Inferior parietal cortex (tissue), 1 donor: ENCODE measurements around the gene ELOVL5.
"Not testable (repeated sequence)": the region's sequence is repeated elsewhere in the genome, so short reads cannot be mapped to it uniquely, and the experiment has no call there.

ENCODE experiments used
- DNase-seq: peaks from one replicate; pipeline ENCODE4 v3.0.0-alpha.2; 2016; ENCODE audit errors: extremely low spot score

The ELOVL5 gene

DNA sequence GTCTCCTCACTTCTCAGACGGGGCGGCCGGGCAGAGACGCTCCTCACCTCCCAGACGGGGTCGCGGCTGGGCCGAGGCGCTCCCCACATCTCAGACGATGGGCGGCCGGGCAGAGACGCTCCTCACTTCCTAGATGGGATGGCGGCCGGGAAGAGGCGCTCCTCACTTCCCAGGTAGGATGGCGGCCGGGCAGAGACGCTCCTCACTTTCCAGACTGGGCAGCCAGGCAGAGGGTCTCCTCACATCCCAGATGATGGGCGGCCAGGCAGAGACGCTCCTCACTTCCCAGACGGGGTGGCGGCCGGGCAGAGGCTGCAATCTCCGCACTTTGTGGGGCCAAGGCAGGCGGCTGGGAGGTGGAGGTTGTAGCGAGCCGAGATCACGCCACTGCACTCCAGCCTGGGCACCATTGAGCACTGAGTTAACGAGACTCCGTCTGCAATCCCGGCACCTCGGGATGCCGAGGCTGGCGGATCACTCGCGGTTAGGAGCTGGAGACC, 43.2 kb downstream of the ELOVL5 start:
- DNase-seq: not testable (repeated sequence)

DNA sequence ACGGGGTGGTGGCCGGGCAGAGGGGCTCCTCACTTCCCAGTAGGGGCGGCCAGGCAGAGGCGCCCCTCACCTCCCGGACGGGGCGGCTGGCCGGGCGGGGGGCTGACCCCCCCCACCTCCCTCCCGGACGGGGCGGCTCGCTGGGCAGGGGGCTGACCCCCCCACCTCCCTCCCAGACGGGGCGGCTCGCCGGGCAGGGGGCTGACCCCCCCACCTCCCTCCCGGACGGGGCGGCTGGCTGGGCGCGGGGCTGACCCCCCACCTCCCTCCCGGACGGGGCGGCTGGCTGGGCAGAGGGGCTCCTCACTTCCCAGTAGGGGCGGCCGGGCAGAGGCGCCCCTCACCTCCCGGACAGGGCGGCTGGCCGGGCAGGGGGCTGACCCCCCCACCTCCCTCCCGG, 43.8 kb downstream of the ELOVL5 start:
- not testable (repeated sequence) for DNase-seq

DNA sequence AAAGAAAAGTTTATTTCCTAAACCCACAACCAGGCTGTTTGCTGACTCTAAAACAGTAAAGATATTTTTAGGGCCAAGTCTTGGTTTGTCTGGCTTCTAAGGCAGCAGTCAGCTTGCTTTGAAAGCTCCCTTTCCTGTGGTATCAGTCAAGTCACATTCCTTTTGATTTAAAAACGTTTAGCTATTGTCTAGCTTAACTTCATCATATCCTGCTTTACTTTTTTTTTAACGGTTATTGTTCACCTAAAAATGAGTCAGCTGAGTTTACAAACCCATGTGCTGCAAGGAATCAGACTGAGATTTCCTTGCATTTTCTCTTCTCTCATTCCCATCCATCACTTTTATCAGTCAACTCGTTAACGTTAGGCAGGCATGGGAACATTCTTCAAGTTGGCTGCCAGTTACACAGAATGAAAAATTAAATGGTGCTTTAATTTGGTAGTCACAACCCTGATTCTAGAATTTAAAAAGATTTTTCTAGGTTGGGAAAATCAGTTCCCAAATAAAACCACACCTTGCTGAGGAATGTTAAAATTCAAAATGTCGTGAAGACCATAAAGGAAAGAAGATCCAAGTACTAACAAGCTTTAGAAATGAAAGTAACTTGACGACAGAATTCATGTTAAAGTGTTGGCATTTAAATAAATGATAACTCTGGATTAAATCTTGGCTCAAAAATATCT, 45.9 kb downstream of the ELOVL5 start:
- no peak for DNase-seq

DNA sequence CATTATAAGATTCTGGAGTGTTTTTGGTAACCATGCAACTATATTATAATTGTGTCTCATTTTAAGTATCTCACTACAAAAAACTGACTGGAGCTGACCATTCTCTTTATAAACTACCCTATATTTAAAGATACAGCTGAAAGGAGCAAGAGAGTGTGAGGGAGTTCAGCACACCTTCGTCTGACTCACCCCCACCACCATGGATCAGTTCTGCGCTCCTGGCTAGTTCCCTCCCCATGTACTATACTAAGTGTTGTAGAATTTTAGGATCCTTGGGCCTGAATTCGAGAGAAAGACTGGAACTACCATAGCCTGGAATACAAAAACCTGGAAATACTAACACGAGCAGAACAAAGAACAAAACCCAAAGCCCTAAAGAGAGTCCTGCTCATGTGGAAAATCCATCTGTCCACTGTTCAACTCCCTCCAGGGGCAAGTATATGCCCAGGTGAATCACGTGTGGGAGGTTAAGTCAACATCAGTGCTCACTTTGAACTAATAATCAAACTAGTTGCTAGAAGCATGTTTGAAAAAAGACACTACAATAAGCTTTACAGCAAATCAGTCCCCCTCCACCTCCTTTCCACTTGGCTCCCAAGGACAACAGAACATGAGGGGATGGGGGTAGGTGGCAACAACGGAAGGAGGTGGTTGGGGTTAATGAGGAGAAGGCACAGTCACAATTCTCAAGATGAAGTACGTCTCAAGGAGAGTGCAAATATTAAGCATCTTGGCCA, 46.8 kb downstream of the ELOVL5 start:
- DNase-seq: no peak

DNA sequence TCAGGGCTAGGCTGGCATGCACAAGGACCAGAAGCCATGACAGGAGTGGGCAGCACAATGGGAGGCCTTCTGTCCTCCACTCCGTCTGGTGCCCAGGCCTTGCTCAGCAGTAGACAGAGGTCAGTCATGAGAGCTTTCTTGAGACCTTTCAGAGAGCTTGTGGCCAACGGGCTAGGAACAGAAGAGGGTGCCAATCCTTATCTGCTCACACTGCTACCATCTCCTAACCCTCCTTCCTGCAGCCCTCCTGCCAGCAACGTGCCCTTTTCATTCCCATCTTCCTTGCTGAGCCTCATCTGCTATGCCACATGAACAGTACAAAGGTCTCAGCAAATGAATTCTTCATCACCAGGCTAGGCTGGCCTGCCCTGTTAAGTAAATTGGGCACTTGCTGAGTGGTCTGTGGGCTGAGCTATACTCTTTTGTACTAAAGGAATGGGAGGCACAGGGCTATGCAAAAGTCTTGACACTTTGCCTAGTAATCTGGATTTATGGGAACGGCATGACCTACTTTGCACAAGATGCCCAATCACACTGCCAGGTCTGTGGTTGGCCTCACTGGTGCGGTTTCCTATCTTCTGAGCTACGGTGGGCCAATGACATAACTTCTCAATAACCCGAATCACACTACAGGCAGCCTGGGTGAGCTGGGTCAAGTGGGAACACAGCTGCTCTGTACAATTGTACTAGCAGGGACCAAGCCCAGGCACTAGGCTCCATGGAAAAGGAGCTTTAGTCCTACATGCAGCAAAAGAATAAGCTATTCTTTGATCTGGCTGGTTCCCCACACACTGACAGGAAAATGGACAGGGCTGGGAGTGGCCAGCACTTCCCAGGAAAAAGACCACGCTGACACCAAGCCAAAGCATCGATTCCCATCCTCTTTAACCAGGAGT, 47.8 kb downstream of the ELOVL5 start:
- peak; percentile 55 for DNase-seq

DNA sequence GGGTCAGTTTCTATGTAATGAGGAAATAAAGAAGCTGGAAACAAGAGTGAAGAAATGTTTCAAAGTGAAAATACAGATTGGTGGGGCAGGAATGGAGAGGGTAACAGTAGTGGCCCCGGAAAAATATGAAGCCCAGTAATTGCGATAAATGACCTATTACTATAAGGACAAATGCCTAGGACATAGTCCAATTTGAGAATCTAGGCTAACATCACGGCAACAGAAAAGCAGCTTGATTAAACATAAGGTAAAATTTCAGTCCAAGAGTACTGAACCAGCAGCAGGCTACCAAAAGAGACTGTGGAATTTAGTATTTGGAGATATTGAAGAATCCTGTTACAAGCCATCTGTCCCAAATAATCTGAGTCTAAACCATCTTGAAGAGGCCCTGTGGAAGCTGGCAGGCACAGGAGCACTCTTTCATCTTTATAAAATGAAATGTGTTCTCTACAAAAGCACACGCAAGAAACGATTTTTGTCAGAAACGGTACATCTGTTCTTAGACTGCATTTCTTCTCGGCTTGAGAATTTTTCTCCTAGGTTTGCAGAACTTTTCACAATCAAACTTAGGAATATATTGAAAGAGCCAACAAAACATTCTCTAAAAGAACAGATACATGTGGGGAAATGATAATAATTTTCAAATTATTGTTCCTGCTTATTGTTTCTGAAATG, 49.3 kb downstream of the ELOVL5 start:
- DNase-seq: no peak

DNA sequence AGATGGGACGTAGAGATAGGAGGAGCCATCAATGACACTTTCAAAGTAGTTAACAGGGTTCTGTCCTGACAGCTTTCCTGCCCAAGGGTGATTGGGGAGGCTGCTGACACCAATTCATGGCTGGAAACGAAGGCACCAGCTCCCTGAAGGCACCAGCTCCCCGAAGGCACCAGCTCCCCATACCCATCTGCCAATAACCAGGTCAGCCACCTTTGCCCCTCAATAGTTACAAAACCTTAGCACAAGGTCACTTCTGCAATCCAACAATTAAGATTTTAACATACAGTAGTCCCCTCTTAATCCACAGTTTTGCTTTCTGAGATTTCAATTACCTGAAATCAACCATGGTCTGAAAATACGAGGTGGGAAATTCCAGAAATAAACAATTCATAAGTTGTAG, 51.7 kb downstream of the ELOVL5 start:
- DNase-seq: no peak

DNA sequence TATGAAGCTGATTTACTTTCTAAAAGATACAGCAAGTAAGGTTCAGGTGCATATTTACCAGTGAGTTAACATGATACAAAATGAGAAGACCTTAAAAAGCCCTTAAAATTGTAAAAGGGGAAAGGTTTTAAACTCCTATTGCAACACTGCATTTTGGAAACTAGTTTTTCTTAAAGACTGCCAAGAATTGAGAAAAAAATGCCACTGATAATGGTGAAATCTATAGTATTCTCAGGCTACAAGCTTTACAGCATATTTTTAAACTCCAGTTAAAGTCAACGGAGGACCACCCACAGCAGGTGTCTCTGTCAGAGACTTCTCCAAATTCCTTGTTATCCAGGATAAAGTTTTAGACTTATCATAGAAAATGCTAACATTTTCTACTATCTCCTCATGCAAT, 53.6 kb downstream of the ELOVL5 start:
- no peak for DNase-seq

DNA sequence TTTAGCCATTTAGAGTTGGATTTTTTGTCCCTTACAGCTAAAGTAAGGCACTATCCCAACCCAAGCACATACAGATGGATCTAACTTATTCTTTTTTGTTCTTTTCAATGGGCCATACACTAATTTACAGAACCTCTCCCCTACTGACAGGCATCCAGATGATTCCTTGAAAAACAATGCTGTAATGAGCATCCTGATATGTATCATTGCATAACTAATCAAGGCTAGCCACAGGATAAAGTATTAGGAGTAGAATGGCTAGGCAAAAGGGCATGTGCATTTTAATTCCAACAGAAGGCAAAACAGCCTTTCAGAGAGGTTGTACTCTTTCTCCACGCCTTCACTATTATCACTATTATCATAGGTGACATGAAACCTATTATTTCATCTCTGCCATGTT, 54.1 kb downstream of the ELOVL5 start:
- no peak for DNase-seq

DNA sequence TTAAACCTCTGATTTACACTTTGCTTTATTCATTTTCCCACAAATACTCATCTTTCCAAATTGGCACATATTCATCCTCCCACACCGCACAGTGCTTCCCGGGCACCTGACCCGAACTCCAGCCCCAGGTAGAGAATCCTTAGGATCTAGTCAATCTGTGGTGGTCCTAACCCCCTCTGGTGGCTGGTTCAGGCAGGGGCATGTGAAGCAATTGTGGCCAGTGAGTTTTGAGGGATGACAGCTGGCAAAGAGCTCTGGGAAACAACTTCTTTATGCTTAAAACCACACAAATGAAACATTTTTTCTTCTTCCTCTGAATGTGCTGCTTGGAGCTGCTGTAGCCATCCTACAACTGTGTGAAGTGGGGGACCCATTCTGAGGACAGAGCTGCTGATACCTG, 54.7 kb downstream of the ELOVL5 start:
- DNase-seq: no peak

DNA sequence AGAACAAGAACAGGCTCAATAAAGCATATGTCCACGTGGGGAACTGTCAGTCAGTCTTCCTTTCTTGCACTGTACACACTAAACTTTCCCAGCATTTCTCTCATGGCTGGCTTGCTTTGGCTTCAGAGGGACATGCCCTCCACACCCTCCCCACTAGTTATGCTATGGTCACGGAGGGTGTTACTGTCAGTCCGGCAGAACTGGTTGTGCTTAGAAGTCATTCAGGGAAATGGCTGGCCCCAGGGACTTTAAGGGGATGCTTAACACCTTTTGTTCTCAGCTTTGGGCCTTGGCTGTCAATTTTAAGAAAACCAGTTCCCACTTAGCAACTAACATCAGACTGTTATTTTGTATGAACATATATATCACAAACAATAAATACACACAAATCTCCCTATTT, 55.1 kb downstream of the ELOVL5 start:
- DNase-seq: no peak

DNA sequence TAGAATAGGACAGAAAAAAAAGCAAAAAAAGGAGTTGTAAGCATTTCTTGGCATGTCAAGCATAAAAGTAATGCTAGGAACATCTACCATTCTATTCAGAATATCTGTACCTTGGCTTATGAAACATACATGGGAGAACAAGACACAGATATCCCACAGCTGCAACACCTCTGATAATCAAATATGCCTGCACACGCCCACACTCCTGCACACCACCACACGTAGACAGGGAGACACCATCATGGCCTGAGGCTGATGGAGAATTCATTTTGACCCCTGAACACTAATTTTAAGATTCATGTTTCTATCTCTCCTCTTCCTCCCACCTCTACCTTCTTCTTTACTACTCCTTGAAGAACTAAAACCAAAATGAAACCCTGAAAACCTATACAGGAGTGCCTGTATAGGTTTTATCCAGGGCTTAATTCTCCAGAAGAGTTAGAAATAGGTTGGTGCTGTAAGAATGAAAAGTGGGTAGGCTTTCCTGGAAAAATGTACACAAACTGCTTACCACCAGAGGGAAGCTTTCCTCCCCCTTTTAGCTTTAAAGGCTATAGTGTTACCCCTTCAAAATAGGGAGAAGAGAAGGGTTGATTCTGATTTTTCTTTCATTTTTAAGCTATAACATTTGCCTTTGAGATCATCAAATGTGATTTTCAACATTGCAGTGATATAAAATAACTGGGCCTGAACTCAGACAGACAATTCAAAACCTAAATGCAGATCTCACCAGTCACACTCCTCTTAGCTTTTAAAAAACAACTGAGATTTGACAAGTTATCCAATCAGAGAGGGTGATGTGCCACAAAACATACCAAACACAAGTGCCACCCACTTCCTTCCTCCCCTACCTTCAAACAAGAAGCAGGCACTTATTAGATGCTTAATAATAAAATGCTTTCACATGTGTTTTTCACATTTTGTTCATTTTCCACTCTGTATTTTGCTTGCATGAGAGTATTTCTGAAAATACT, 57.9 kb downstream of the ELOVL5 start:
- DNase-seq: no peak

DNA sequence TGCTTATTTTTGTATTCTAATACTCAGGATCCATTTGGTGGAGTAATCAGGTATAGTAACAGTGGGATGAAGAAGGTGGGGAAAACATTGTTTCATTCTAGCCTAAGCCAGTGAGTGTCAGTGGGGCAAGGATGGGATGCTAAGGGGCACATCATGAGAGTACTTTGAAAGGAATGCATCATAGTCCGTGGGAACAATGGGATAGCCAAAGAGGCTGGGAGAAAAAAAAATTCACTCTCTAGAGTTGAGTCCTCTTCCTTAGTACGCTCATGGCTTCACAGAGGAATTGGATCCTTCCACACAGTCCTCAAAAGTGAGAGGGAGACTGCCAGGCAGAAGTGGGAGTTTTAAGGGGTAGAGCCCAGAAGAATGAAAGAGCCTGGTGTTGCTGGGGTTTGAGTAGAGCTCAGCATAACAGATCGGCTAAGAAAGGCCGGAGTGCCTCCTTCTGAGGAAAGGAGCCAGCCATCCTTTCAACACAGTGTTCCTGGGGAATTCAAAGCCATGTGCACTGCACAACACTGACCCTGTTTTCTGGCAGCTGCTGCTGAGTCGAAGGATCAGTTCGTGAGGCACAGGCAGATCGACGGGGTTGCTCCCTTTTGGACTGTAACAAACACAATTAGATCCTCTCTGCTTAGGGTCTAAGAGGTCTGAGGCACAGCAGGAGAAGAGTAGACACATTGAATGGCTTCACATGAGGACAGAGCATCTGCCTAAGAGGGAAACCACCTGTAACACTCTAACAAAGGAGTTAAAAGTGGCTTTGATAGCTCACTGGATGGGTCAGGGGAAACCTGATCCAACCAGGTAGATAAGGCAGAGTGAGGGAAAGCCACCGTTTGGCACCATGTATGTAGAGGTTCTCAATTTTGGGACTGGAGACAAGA, 61.2 kb downstream of the ELOVL5 start:
- no peak for DNase-seq

DNA sequence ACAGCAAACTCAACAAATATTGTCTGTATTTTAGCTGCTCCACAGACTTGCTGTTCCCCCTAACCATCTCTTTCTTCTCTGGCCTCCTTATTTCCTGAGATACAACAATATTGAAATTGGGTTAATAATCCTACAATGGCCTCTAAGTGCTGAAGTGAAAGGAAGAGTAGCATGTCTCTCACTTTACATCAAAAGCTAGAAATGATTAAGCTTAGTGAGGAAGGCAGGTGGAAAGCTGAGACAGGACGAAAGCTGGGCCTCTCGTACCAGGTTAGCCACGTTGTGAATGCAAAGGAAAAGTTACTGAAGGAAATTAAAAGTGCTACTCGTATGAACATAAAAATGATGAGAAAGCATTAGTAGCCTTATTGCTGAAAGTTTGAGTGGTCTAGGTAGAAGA, 63.8 kb downstream of the ELOVL5 start:
- no peak for DNase-seq

DNA sequence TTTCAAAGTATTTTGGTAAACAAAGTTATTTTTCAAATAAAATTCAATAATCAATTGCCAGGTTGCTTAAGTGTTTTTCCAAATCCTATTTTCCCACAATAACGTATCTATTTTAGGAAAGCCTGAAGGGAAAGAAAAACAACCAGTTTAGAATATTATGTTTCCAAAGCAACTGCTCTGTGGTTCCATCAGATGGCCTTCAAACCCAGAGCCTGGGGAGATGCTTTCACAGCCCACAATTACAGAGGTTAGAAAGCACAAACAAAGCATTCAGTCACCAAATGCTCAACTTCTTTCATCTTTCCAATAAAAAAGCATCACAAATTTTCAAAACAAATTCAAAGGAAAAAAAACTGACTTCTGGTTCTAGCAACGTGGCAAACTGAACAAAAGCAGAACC, 66.0 kb downstream of the ELOVL5 start:
- DNase-seq: no peak

DNA sequence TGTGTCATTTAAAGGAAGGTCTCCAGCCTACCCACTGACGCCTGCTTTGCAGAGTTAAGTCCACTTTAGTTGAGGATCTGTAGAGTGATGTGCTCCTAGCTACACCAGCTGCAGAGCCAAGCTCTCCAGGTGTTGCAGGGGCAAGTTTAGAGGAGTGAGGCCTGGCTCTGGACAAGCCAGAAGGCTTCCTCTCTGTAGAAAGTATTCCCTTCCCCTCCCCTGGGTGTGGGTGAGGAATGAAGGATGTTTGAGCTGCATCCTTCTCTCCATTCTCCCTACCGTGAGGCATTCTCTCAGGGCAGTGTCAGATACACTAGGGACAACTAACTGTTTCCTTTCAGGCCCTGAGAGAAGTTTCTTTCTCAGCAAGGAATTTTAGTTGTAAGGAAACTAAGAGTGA, 66.5 kb downstream of the ELOVL5 start:
- DNase-seq: no peak

DNA sequence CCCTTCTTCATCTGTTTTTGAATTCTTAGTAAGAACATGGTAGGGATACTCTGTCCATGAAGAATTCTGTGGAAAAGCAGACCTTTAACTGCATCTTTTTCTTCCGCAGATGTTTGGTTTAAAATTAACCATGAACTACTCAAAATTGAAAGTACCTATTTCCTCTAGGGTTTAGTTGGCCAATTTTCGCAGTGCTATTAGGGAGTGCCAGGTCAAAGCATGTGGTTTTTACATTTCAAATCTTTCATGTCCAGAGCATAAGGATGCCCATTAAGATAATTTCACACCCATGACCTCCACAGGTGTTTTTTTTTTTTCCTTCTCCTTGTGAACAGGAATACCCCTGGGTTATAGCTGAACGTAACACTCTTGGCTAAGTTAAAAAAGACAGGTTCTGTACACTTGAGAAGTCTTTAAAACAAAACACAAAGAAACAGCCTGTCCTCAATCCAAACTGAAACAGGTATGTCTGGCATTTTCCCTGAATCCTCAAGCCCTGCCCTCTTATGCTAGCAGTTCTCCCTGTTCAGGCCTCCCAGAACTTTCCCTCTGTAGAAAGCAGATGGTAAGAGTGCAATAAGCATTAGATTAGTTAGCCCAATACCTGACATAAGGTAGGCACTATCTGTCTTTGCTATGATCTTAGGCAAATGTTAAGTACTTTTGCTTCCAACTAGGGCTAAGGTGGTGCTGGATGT, 67.1 kb downstream of the ELOVL5 start:
- DNase-seq: no peak

DNA sequence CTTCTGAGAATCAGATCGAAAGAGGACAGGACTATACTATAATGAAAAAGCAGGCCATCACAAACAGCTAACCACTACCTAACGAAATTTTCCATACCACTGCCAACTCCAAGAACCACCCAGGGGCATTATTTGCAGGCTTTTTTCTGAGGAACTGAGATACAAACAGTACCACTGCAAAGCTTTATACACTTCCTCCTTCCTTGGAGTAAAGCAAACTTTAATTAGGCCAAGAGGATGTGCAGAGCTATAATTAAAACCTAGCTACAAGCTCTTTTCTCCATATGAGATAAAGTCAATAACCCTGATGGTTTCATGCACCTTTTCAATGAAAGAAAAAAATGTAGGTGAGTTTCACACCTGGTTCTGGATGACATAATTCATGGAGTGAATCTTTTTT, 68.5 kb downstream of the ELOVL5 start:
- no peak for DNase-seq

DNA sequence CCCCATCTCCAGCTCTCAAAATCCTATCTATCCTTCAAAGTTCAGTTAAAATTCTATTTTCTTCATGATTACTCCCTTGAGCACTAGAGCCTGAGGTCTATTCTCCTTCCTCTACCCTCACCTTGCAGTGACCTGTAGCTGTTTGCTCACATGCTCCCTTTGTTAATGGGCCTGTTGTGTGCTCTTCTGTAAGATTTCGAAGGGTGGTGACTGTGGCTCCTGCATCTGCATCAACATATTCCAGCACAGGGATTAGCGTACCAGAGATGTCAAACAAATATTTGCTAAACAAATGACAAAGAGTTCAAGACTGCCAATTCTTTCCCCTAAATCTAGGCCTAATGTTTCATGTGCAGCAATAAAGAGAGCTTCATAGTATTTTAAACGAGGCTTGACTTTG, 69.5 kb downstream of the ELOVL5 start:
- no peak for DNase-seq
